ENCODE measurements around the gene SERTAD4.

DNA sequence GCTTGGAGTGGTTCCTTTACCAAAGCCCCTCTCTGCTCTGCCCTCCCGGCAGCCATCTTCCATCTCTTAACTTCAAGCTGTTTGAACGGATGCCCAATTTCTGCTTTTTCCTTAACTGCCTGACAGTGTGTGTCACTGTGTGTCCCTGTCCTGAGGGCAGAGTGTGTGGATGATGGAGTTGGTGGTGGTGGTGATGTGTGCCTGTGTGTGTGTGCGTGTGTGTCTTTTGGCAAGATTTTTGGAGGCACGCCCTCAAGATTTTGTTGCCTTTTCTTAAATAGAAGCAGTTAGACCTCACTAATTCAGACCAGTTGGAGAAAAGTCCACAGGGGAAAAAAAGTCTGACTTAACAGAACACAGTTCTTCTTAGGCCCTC lies 30.3 kb downstream of the SERTAD4 start:
- TF ChIP-seq, protein P1, sequence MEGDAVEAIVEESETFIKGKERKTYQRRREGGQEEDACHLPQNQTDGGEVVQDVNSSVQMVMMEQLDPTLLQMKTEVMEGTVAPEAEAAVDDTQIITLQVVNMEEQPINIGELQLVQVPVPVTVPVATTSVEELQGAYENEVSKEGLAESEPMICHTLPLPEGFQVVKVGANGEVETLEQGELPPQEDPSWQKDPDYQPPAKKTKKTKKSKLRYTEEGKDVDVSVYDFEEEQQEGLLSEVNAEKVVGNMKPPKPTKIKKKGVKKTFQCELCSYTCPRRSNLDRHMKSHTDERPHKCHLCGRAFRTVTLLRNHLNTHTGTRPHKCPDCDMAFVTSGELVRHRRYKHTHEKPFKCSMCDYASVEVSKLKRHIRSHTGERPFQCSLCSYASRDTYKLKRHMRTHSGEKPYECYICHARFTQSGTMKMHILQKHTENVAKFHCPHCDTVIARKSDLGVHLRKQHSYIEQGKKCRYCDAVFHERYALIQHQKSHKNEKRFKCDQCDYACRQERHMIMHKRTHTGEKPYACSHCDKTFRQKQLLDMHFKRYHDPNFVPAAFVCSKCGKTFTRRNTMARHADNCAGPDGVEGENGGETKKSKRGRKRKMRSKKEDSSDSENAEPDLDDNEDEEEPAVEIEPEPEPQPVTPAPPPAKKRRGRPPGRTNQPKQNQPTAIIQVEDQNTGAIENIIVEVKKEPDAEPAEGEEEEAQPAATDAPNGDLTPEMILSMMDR (IDR thresholded peaks at IDR 0.05) = no peak
- TF ChIP-seq POLR2A (IDR thresholded peaks at IDR 0.05) = no peak
